HG03159 (cell line): ENCODE data around the gene MAJIN.

Source experiments
- ATAC-seq: cut with Tn5 transposase; IDR thresholded peaks from one replicate; pipeline ENCODE4 v1.9.1; 2021; ENCODE audit warnings: mild to moderate bottlenecking, moderate library complexity; ENCODE audit not compliant: unreplicated experiment

Gene MAJIN

GRCh38 chr11:64893194-64894069, 78.5 kb downstream of the MAJIN start:
- no peak for ATAC-seq

GRCh38 chr11:64892838-64893193, 79.1 kb downstream of the MAJIN start:
- ATAC-seq = no peak

- no peak for ATAC-seq
Observed at GRCh38 chr11:64892411-64892831, 79.5 kb downstream of the MAJIN start.

GRCh38 chr11:64891880-64892279, 80.0 kb downstream of the MAJIN start:
- ATAC-seq = no peak

- no peak for ATAC-seq
Observed at GRCh38 chr11:64891215-64891848, 80.6 kb downstream of the MAJIN start.

- ATAC-seq = no peak
Observed at GRCh38 chr11:64890522-64890939, 81.4 kb downstream of the MAJIN start.

- no peak for ATAC-seq
Observed at GRCh38 chr11:64888729-64889511, 83.0 kb downstream of the MAJIN start.

GRCh38 chr11:64888406-64888728, 83.5 kb downstream of the MAJIN start:
- ATAC-seq = no peak
